ENCODE data around the gene OR6K3.

DNA sequence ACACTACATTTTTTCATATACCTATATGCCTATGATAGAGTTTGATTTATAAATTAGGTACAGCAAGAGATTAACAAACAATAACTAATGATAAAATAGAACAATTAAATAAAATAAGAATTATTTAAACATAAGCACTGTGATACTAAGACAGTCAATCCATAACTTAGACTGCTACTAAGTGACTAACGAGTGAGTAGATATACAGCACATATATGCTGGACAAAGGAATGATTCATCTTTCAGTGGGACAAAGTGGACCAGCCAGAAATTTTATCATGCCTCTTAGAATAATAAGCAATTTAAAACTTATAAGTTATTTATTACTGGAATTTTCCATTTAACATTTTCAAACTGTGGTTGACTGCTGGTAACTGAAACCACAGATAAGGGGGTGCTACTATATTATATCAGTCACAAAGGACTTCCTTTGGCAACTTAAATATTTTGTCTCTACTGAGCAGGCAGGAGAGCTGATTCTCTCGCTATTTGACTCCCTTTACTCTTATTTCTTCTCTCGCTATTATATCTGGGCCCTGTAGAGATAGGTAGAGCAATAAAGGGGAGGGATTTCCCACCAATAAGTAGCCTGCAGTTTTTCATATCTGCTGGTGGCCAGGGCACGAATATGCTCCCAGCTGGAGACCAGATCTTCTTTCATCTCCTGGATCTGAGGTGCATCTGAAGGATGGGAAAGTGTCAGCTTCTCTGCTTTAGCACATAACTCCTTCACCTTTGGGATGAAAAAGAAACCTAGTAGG lies 44.8 kb downstream of the OR6K3 start:
- no peak for TF ChIP-seq POLR2A (IDR thresholded peaks at IDR 0.05)
- TF ChIP-seq, protein P1, sequence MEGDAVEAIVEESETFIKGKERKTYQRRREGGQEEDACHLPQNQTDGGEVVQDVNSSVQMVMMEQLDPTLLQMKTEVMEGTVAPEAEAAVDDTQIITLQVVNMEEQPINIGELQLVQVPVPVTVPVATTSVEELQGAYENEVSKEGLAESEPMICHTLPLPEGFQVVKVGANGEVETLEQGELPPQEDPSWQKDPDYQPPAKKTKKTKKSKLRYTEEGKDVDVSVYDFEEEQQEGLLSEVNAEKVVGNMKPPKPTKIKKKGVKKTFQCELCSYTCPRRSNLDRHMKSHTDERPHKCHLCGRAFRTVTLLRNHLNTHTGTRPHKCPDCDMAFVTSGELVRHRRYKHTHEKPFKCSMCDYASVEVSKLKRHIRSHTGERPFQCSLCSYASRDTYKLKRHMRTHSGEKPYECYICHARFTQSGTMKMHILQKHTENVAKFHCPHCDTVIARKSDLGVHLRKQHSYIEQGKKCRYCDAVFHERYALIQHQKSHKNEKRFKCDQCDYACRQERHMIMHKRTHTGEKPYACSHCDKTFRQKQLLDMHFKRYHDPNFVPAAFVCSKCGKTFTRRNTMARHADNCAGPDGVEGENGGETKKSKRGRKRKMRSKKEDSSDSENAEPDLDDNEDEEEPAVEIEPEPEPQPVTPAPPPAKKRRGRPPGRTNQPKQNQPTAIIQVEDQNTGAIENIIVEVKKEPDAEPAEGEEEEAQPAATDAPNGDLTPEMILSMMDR (IDR thresholded peaks at IDR 0.05), result no peak
- no peak for TF ChIP-seq POLR2AphosphoS5 (IDR thresholded peaks at IDR 0.05)
- no peak for TF ChIP-seq EP300 (IDR thresholded peaks at IDR 0.05)

Measured in stomach (tissue), 4 donors.